ENCODE results near the gene MED25.

MED25 gene

GRCh38 chr19:49817964-49818648, at the start of gene MED25:
TSS of gene MED25 (plus strand) at chr19:49818289. CDS start at chr19:49818342, 53 bp downstream.
- peak; percentile 81 for TF ChIP-seq MAX (IDR thresholded peaks at IDR 0.05)
- peak; percentile 90 for TF ChIP-seq EGR1 (IDR thresholded peaks at IDR 0.05)
- TF ChIP-seq CEBPB (IDR thresholded peaks at IDR 0.05), result no peak
- TF ChIP-seq ZBTB7A (IDR thresholded peaks at IDR 0.05; ENCODE audit: low read depth), result no peak
- no peak for TF ChIP-seq RAD21 (IDR thresholded peaks at IDR 0.05; ENCODE audit: low read depth)
- peak; percentile 39 for TF ChIP-seq CREB1 (IDR thresholded peaks at IDR 0.05; ENCODE audit: low read depth)
- TF ChIP-seq USF1 (IDR thresholded peaks at IDR 0.05), result no peak
- TF ChIP-seq TCF12 (IDR thresholded peaks at IDR 0.05; ENCODE audit: low read depth), result no peak
- no peak for TF ChIP-seq NFIC (IDR thresholded peaks at IDR 0.05)
- 0 out of 2 replicates have a peak, but pooled peaks have one; percentile 29 for TF ChIP-seq TEAD4 (IDR thresholded peaks at IDR 0.05)
- no peak for TF ChIP-seq EP300 (IDR thresholded peaks at IDR 0.05; ENCODE audit: borderline replicate concordance)
- no peak for TF ChIP-seq FOXM1 (IDR thresholded peaks at IDR 0.05; ENCODE audit: borderline replicate concordance, low read depth)
- TF ChIP-seq YY1 (IDR thresholded peaks at IDR 0.05; ENCODE audit: low read depth), result peak; percentile 100
- no peak for TF ChIP-seq REST (IDR thresholded peaks at IDR 0.05; ENCODE audit: low read depth)
- peak; percentile 51 for TF ChIP-seq TAF1 (IDR thresholded peaks at IDR 0.05; ENCODE audit: low read depth)

- TF ChIP-seq TCF12 (IDR thresholded peaks at IDR 0.05; ENCODE audit: low read depth), result no peak
- TF ChIP-seq EGR1 (IDR thresholded peaks at IDR 0.05), result no peak
- no peak for TF ChIP-seq FOXM1 (IDR thresholded peaks at IDR 0.05; ENCODE audit: borderline replicate concordance, low read depth)
- no peak for TF ChIP-seq USF1 (IDR thresholded peaks at IDR 0.05)
- no peak for TF ChIP-seq CEBPB (IDR thresholded peaks at IDR 0.05)
- TF ChIP-seq ZBTB7A (IDR thresholded peaks at IDR 0.05; ENCODE audit: low read depth), result no peak
- TF ChIP-seq REST (IDR thresholded peaks at IDR 0.05; ENCODE audit: low read depth), result no peak
- TF ChIP-seq EP300 (IDR thresholded peaks at IDR 0.05; ENCODE audit: borderline replicate concordance), result no peak
- TF ChIP-seq CREB1 (IDR thresholded peaks at IDR 0.05; ENCODE audit: low read depth), result no peak
- TF ChIP-seq YY1 (IDR thresholded peaks at IDR 0.05; ENCODE audit: low read depth), result no peak
- no peak for TF ChIP-seq RAD21 (IDR thresholded peaks at IDR 0.05; ENCODE audit: low read depth)
Observed at GRCh38 chr19:49770529-49770928, 47.6 kb upstream of the MED25 start.

- no peak for TF ChIP-seq NFIC (IDR thresholded peaks at IDR 0.05)
- no peak for TF ChIP-seq YY1 (IDR thresholded peaks at IDR 0.05; ENCODE audit: low read depth)
- TF ChIP-seq TCF12 (IDR thresholded peaks at IDR 0.05; ENCODE audit: low read depth), result no peak
- TF ChIP-seq USF1 (IDR thresholded peaks at IDR 0.05), result no peak
- no peak for TF ChIP-seq ZBTB7A (IDR thresholded peaks at IDR 0.05; ENCODE audit: low read depth)
- no peak for TF ChIP-seq CREB1 (IDR thresholded peaks at IDR 0.05; ENCODE audit: low read depth)
- TF ChIP-seq RAD21 (IDR thresholded peaks at IDR 0.05; ENCODE audit: low read depth), result no peak
- TF ChIP-seq FOXM1 (IDR thresholded peaks at IDR 0.05; ENCODE audit: borderline replicate concordance, low read depth), result no peak
- TF ChIP-seq REST (IDR thresholded peaks at IDR 0.05; ENCODE audit: low read depth), result no peak
- no peak for TF ChIP-seq MAX (IDR thresholded peaks at IDR 0.05)
- TF ChIP-seq TEAD4 (IDR thresholded peaks at IDR 0.05), result no peak
- TF ChIP-seq TAF1 (IDR thresholded peaks at IDR 0.05; ENCODE audit: low read depth), result no peak
- TF ChIP-seq EP300 (IDR thresholded peaks at IDR 0.05; ENCODE audit: borderline replicate concordance), result no peak
- TF ChIP-seq CEBPB (IDR thresholded peaks at IDR 0.05), result no peak
- TF ChIP-seq EGR1 (IDR thresholded peaks at IDR 0.05), result no peak
Observed at GRCh38 chr19:49771674-49772139, 46.4 kb upstream of the MED25 start.

All from Ishikawa (cell line).